ENCODE measurements around the gene ITCH.

The ITCH gene

DNA sequence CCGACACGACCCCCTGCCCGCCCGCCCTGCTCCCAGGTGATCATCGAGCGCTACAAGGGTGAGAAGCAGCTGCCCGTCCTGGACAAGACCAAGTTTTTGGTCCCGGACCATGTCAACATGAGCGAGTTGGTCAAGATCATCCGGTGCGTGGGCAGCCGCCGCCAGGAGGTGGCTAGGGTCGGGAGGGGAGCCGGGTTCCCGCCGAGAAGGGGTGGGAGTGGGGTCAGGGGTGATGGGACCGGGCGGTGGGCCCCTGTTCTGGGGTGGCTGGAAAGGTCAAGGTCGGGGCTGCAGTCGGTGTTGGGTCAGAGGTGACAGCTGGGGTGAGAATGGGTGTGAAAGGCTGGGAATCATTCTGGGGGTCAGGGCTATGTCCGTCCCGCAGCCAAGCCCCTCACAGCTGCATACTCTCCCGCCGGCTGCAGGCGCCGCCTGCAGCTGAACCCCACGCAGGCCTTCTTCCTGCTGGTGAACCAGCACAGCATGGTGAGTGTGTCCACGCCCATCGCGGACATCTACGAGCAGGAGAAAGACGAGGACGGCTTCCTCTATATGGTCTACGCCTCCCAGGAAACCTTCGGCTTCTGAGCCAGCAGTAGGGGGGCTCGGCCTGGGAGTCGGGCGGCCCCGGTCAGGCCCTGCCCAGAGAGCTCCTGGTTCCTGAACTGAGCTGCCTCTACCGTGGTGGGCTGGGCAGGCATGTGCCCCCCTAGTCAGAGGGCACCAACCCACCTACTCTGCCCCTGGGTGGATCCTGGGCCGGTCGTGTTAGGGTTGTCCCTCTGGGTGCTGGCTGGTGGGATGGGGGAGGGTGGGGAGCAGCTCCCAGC lies 196.5 kb downstream of the ITCH start:
- no peak for DNase-seq

DNA sequence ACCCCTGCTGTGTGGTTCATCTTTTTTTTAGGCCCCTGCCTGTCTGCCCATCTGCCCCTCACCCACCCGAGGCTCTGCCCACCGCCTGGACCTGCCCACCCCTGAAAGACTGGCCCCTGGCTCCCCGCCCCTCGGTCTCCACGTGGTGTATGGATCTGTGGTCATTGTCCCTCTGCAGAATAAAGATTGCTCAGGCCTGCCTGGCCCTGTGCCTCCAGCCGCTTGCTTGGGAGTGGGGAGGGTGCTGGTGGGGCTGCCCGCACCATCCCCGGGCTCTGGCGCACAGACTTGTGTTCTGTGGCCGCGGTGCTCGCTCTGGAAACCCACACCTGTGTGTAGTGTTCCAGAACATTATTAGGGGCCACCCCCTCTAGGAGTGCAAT lies 197.1 kb downstream of the ITCH start:
- DNase-seq, result no peak

DNA sequence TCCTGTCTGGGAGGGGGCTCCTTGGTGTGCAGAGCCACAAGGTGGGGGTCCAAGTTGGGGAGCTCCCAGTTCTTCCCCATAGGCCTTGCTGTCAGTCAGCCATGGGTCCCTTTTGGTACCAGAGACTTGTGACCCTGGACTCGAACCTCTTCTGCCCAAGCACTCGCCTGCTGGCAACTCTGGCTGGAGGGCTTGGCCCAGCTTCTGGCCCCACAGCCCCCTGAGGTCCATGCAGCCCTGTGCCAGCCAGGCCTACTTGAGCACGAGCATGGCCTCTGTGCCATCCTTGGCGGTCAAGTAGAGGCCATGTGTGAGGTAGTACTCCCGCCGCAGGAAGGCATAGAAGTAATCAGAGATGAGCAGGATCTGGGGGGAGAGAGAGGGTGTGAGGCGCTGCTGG lies 197.5 kb downstream of the ITCH start:
- no peak for DNase-seq

All from T-helper 2 cell (primary cell).